GM10266 (cell line): ENCODE results near the gene SCN5A.

Experiments
- DNase-seq: peaks from one replicate; pipeline ENCODE4 v3.0.0; 2012; ENCODE audit errors: extremely low spot score
- CTCF ChIP-seq: IDR thresholded peaks from 2 replicates; pipeline ENCODE4 v1.5.1; 2012; ENCODE audit warnings: mild to moderate bottlenecking, low read depth; ENCODE audit not compliant: control insufficient read depth, insufficient read depth; ENCODE audit errors: missing control alignments

The SCN5A gene

GRCh38 chr3:38566215-38566528 is 83.3 kb downstream of the SCN5A start:
- no peak for DNase-seq
- no peak for TF ChIP-seq CTCF

- no peak for DNase-seq
- no peak for TF ChIP-seq CTCF
Observed at GRCh38 chr3:38565339-38566214, 83.9 kb downstream of the SCN5A start.

GRCh38 chr3:38564631-38565338 is 84.7 kb downstream of the SCN5A start:
- no peak for TF ChIP-seq CTCF
- no peak for DNase-seq

GRCh38 chr3:38563886-38564270 is 85.6 kb downstream of the SCN5A start:
- no peak for TF ChIP-seq CTCF
- no peak for DNase-seq

- DNase-seq, result no peak
- TF ChIP-seq CTCF, result no peak
Observed at GRCh38 chr3:38563070-38563885, 86.2 kb downstream of the SCN5A start.

- no peak for DNase-seq
- no peak for TF ChIP-seq CTCF
Observed at GRCh38 chr3:38562467-38562925, 87.0 kb downstream of the SCN5A start.
